ENCODE data around the gene ZNRF3.

- TF ChIP-seq CTCF (IDR thresholded peaks at IDR 0.05; ENCODE audit: borderline replicate concordance, extremely low read depth, low read length, poor library complexity, severe bottlenecking), result no peak
- no peak for TF ChIP-seq EZH2 (IDR thresholded peaks at IDR 0.05; ENCODE audit: borderline replicate concordance, low read depth, low read length, severe bottlenecking)
These were observed 47.7 kb upstream of the ZNRF3 start for GRCh38 chr22:28835630-28836189.
